Fibroblast of mammary gland (primary cell): ENCODE data around the gene CASZ1.

Experiments used
- DNase-seq: peaks from one replicate; pipeline ENCODE4 v3.0.0-alpha.2; 2010; ENCODE audit warnings: low read depth
- H3K4me3 ChIP-seq: 2 replicates; pipeline ENCODE4 v1.5.1; 2011; ENCODE audit warnings: low read depth, mild to moderate bottlenecking, low read length, moderate library complexity; ENCODE audit not compliant: control insufficient read depth
- TF ChIP-seq, protein P1 (sequence below): conservative IDR thresholded peaks from 2 replicates; pipeline ENCODE4 v1.5.1; 2011; ENCODE audit warnings: low read depth, low read length, inconsistent platforms; ENCODE audit not compliant: control insufficient read depth, insufficient read depth

CASZ1 gene

DNA sequence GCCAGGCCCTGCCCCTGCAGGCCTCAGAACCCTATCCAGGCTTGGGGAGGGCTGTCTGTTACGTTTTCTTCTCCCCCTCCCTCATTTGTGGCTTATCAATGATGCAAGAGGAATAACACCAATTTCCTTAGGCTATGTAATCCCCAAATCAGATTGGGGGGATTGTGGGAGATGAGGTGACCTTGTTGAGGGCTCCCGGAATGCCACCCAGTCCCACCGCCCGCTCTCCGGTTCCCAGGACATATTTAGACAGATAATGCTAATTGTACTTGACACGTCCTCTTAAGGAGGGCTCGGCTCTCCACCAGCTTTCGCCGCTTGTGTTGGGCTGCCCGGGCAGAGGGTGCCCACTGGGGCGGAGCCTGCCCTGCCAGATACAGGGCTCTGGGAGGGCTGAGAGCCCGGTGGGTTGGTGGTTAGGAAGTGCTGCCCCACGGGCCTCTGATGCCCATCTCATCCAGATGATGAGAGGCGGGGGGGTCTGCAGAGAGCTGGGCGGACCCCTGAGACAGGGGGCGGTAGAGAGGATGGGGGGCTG is 90.0 kb downstream of the CASZ1 start:
- no peak for DNase-seq
- TF ChIP-seq, protein P1, sequence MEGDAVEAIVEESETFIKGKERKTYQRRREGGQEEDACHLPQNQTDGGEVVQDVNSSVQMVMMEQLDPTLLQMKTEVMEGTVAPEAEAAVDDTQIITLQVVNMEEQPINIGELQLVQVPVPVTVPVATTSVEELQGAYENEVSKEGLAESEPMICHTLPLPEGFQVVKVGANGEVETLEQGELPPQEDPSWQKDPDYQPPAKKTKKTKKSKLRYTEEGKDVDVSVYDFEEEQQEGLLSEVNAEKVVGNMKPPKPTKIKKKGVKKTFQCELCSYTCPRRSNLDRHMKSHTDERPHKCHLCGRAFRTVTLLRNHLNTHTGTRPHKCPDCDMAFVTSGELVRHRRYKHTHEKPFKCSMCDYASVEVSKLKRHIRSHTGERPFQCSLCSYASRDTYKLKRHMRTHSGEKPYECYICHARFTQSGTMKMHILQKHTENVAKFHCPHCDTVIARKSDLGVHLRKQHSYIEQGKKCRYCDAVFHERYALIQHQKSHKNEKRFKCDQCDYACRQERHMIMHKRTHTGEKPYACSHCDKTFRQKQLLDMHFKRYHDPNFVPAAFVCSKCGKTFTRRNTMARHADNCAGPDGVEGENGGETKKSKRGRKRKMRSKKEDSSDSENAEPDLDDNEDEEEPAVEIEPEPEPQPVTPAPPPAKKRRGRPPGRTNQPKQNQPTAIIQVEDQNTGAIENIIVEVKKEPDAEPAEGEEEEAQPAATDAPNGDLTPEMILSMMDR = no peak
- no peak overlapping the region for H3K4me3 ChIP-seq

DNA sequence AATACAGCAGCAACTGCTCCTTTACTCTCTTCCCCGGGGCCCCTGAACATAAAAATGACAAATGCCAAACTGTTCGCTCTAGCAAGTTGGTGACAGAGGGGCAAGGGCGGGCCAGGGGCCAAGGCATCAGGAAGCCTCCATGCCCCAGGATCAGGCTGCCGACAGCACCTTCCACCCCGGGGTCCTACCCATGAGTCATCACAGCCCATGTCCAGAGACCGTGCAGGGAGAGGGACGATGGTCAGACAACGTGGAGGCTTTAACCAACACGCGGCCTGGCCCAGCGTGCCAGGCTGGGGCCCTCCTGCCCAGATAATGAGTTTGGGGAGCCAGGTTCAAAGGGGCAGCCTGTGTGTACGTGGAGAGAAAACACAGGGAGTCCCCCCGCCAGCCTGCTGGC is 90.5 kb downstream of the CASZ1 start:
- DNase-seq = no peak
- H3K4me3 ChIP-seq = no peak overlapping the region
- TF ChIP-seq, protein P1 = no peak

DNA sequence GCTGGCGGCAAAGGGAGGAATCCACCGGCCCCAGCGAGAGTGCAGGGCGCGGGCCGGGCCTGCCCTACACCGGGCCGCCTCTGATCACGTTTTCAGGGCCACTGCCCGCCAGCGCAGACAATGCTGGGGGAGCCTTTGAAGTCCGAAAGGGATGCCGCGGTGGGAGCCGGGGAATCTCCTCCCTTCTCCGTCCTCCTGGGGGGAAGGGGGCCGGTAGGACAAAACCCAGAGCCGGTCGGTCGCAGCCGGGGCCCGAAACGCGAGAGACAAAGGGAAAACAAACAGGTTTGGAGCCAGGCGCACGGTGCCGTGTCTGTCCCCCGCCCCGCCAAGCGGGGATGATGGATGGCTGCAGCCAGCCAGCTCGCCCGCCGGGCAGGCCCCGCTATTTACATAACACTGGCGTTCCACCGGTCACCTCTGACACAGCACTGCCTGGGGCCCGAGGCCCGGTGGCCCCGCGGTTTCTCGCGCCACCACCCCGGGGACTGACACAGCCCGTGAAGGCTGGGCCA is 92.0 kb downstream of the CASZ1 start:
- no peak for DNase-seq
- TF ChIP-seq, protein P1 = no peak
- no peak overlapping the region for H3K4me3 ChIP-seq

DNA sequence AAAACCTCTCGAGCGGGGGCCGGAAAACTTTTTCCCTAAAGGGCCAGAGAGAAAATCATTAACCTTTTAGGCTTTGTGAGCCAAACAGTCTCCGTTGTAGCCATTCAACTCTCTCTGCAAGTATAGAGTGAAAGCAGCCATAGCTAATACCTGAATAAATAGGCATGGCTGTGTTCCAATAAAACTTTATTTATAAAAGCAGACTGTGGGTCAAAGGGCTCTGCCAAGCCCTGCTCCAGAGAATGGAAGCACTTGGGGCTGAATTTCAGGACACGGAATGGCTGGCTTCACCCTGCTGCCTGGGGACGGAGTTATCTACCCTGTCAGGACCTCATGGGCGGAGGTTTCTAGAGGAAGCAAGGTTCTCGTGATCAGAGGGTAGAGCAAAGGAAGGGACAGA is 92.7 kb downstream of the CASZ1 start:
- TF ChIP-seq, protein P1 = no peak
- no peak for DNase-seq
- H3K4me3 ChIP-seq = no peak overlapping the region

DNA sequence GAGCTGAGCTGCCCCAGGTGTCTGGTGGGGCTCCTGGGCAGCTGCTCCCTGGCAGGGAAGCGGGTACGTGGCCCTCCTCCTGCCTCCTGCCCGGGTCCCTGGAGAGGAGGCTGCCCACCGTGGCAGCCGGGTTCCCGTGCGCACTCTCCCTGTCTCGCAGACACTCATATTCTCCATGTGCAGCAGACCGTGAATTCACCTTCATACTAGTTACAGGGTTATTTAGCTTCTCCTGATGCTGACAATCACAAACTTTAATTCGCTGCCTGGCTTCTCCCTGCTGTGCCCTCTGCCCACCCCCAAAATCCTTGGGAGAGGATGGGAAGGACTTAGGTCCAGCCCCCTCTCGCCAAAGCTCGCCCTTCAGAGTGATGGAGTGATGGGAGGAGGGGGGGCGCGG is 95.3 kb downstream of the CASZ1 start:
- TF ChIP-seq, protein P1 = no peak
- DNase-seq = no peak
- no peak overlapping the region for H3K4me3 ChIP-seq

DNA sequence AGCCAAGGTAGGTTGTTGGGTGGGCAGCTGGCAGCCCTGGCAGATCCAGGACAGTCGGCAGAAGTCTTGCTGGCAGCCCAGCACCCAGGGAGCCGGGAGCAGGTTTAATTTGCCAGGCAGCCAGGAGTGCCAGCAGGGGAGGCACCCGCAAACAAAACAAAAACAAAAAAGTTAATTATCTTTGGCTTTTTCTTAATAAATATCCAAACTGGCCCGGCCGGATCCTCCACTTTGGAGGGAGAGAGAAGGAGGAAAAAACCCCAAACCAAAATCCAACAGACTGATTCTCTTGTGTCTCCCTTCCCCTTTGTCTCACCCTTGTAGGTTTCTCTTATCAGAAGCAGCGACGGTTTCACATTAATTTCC is 97.0 kb downstream of the CASZ1 start:
- TF ChIP-seq, protein P1 = no peak
- DNase-seq = no peak
- H3K4me3 ChIP-seq = no peak overlapping the region
